SJSA1 (cell line): ENCODE data around the gene CLSTN2. TPM values are rescaled to one million over a fixed set of nuclear protein-coding genes. Genes with fewer than 3 reads are reported as not detected.

ENCODE experiments used
- DNase-seq, 2 experiments: peaks; one replicate each; pipeline ENCODE4 v3.0.0-alpha.2; 2015 to 2020; ENCODE audit warnings: low spot score in 2 of 2, low read depth in 1 of 2
- H3K27ac ChIP-seq: fragments of 250-450 bp; sonication (Bioruptor Pico); 2 replicates; pipeline ENCODE4 v1.5.1; 2020; ENCODE audit warnings: mild to moderate bottlenecking, moderate library complexity
- H3K27me3 ChIP-seq: fragments of 250-450 bp; sonication (Bioruptor Pico); replicated peaks from 2 replicates; pipeline ENCODE4 v1.5.1; 2020; ENCODE audit warnings: mild to moderate bottlenecking, moderate library complexity
- H3K36me3 ChIP-seq: fragments of 250-450 bp; sonication (Bioruptor Pico); 2 replicates; pipeline ENCODE4 v1.5.1; 2020; ENCODE audit warnings: mild to moderate bottlenecking
- H3K4me1 ChIP-seq: fragments of 250-450 bp; sonication (Bioruptor Pico); replicated peaks from 2 replicates; pipeline ENCODE4 v1.6.1; 2021; ENCODE audit warnings: mild to moderate bottlenecking
- H3K4me3 ChIP-seq: fragments of 250-450 bp; sonication (Bioruptor Pico); 2 replicates; pipeline ENCODE4 v1.5.1; 2020; ENCODE audit warnings: mild to moderate bottlenecking
- H3K9me3 ChIP-seq: fragments of 250-450 bp; sonication (Bioruptor Pico); replicated peaks from 2 replicates; pipeline ENCODE4 v1.5.1; 2020; ENCODE audit warnings: mild to moderate bottlenecking
- total RNA-seq: library from RNA; depleted of rRNA; stranded (reverse); fragments of >200 nt; shearing (Covaris generic); gene quantifications from 2 replicates; pipeline ENCODE4 v1.2.3, GENCODE V29; 2014

CLSTN2 gene
- total RNA-seq, 1 experiment from 2014 or later: 0.05 TPM

- no peaks in the 10 kb centered on the region for H3K36me3 ChIP-seq
- no peak for DNase-seq
- H3K27ac ChIP-seq: no peak overlapping the region
- H3K4me1 ChIP-seq: no peaks in the 10 kb centered on the region
- H3K27me3 ChIP-seq: no peaks in the 10 kb centered on the region
- H3K9me3 ChIP-seq: no peaks in the 10 kb centered on the region
- H3K4me3 ChIP-seq: no peak overlapping the region
Measured at GRCh38 chr3:140523600-140523999, 588.6 kb downstream of the CLSTN2 start.

GRCh38 chr3:140527156-140527555 is 592.2 kb downstream of the CLSTN2 start:
- H3K36me3 ChIP-seq: no peaks in the 10 kb centered on the region
- no peaks in the 10 kb centered on the region for H3K27me3 ChIP-seq
- H3K4me1 ChIP-seq: no peaks in the 10 kb centered on the region
- no peaks in the 10 kb centered on the region for H3K9me3 ChIP-seq
- no peak for DNase-seq
- no peak overlapping the region for H3K4me3 ChIP-seq
- no peak overlapping the region for H3K27ac ChIP-seq

DNA sequence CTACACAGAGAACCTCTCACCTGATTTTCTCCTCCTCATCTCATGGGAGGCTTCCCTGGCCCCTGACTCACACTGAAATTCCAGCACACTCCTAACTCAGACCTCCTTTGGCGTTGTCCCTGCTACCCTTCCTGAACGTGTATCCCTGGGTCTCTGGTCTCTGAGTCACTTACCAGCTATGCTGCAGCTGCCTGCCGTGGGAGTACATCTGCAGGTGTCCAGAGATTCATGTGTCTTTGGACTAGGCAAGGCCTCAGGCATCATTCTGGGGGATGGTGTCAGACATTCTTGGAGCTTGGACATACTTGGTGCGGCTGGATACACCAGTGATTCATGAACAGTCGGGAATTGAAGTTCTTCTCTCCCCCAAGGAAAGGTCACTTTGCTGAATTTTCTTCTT is 594.1 kb downstream of the CLSTN2 start:
- H3K27ac ChIP-seq: no peak overlapping the region
- H3K9me3 ChIP-seq: no peaks in the 10 kb centered on the region
- no peaks in the 10 kb centered on the region for H3K27me3 ChIP-seq
- H3K4me3 ChIP-seq: no peak overlapping the region
- DNase-seq: no peak
- H3K4me1 ChIP-seq: no peaks in the 10 kb centered on the region
- no peaks in the 10 kb centered on the region for H3K36me3 ChIP-seq

DNA sequence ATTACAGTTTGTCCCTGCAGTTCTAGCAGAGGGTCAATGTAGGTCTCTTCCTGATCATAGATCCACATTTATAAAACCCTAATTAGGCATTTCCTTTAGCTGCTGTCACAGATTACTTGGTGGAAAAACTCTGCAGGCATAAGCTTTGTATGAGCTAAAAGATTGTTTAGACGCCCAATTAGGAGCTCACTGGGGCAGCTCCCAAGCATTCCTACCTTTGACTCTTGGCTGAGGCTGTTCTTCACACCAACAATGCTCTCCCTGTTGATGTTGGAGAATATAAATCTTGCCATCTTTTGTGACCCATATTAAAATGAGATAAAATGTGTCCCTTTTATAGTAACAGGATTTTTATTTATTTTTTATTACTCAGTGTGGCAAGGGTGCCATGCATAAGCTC is 594.6 kb downstream of the CLSTN2 start:
- H3K27me3 ChIP-seq: no peaks in the 10 kb centered on the region
- no peaks in the 10 kb centered on the region for H3K36me3 ChIP-seq
- H3K9me3 ChIP-seq: no peaks in the 10 kb centered on the region
- H3K27ac ChIP-seq: no peak overlapping the region
- no peak overlapping the region for H3K4me3 ChIP-seq
- no peaks in the 10 kb centered on the region for H3K4me1 ChIP-seq
- no peak for DNase-seq

GRCh38 chr3:140530131-140530530 is 595.1 kb downstream of the CLSTN2 start:
- H3K9me3 ChIP-seq: no peaks in the 10 kb centered on the region
- no peak for DNase-seq

GRCh38 chr3:140530603-140531002 is 595.6 kb downstream of the CLSTN2 start:
- no peak overlapping the region for H3K27ac ChIP-seq
- no peaks in the 10 kb centered on the region for H3K36me3 ChIP-seq
- H3K4me3 ChIP-seq: no peak overlapping the region
- H3K9me3 ChIP-seq: no peaks in the 10 kb centered on the region
- no peak for DNase-seq
- no peaks in the 10 kb centered on the region for H3K27me3 ChIP-seq
- no peaks in the 10 kb centered on the region for H3K4me1 ChIP-seq

More at GRCh38 chr3:140530131-140530530, 595.1 kb downstream of the CLSTN2 start:
- Histone ChIP-seq H3K27ac (no peak overlapping the region), H3K4me3 (no peak overlapping the region), H3K27me3 (no peaks in the 10 kb centered on the region), H3K36me3 (no peaks in the 10 kb centered on the region), H3K4me1 (no peaks in the 10 kb centered on the region)

DNA sequence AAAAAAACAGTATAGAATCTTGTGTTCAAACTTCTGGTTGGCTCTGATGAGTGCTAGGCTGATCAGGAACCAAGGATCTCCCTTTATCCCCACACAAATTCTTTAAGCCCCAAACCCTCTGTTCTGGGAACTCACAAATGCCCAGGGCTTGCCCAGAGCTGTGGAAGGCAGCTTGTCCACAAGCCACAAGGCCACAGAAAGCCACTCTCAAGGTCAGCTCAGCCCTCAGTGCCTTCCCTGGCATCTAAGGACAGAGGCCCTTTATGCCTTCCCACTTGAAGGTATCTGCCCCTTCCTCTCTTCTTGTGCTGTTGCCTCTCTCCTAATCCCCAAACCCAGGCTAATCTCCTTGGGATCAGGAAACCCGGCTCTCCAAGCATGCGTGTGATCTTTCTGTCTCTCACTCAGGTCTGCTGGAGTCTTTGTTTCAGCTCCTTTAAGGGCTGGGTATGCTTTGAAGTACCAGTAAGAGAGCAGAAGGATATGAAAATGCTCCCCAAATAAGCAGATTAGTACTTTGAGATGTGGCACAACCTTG is 597.9 kb downstream of the CLSTN2 start:
- Histone ChIP-seq H3K27ac (no peak overlapping the region), H3K4me3 (no peak overlapping the region), H3K27me3 (no peaks in the 10 kb centered on the region), H3K9me3 (no peaks in the 10 kb centered on the region), H3K36me3 (no peaks in the 10 kb centered on the region), H3K4me1 (no peaks in the 10 kb centered on the region)
- DNase-seq: no peak

GRCh38 chr3:140536926-140537726 is 602.1 kb downstream of the CLSTN2 start:
- no peaks in the 10 kb centered on the region for H3K4me1 ChIP-seq
- no peak for DNase-seq

GRCh38 chr3:140537727-140538082 is 602.7 kb downstream of the CLSTN2 start:
- Histone ChIP-seq H3K27ac (no peak overlapping the region), H3K4me3 (no peak overlapping the region), H3K9me3 (no peaks in the 10 kb centered on the region), H3K36me3 (no peaks in the 10 kb centered on the region), H3K4me1 (no peaks in the 10 kb centered on the region), H3K27me3 (no peaks in the 10 kb centered on the region)
- no peak for DNase-seq

More at GRCh38 chr3:140536926-140537726, 602.1 kb downstream of the CLSTN2 start:
- H3K27me3 ChIP-seq: no peaks in the 10 kb centered on the region
- H3K4me3 ChIP-seq: no peak overlapping the region
- no peaks in the 10 kb centered on the region for H3K36me3 ChIP-seq
- H3K27ac ChIP-seq: no peak overlapping the region
- no peaks in the 10 kb centered on the region for H3K9me3 ChIP-seq

DNA sequence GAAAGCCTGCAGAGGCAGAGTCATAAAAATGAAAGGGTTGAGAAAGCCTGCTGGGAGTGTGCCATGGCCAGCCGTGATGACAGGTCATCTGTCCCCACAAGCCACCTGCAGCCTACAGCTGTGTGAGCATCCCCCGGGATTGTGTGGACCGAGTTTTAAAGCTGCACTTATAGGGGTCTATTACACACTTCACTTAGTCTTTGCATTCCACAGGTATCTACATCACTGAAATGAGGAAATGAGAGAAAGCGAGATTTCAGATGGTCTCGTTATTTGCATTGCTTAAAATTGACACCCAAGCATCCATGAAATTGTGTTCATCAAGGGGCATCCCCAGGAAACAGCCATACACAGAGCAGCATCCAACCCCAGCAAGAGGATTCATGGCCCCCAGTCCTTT is 605.3 kb downstream of the CLSTN2 start:
- no peaks in the 10 kb centered on the region for H3K4me1 ChIP-seq
- H3K36me3 ChIP-seq: no peaks in the 10 kb centered on the region
- DNase-seq: no peak
- H3K27me3 ChIP-seq: no peaks in the 10 kb centered on the region
- no peak overlapping the region for H3K27ac ChIP-seq
- no peaks in the 10 kb centered on the region for H3K9me3 ChIP-seq
- no peak overlapping the region for H3K4me3 ChIP-seq

DNA sequence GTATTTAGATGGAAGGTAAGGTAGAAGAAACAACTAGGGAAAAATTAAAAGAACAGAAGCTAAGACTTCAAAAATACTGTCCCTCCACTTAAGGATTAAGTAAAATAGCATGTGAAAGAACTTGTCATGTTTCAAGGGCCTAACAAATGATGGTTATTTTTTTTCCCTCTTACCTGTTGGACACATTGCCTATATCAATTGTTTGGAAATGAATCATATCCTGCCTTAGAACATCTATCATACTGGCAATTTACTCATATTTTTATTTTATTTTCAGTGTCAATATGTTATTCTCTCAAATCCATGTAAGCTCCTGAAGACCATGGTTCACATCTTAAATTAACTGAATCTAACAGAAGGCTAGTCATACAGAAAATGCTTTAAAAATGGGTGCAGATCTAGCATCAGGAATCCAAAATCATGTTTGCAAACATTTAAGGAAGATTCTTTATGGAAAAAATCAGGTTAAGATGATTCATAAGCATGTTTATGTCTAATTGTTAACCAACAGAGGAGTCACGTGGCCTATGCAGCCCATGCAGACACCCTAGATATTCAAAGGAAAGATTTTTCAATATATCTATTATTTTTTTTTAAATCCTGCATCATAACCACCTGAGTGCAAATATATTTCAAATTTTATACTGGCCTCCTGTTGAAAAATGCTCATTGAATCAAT is 607.1 kb downstream of the CLSTN2 start:
- Histone ChIP-seq H3K4me1 (no peaks in the 10 kb centered on the region), H3K27me3 (no peaks in the 10 kb centered on the region), H3K4me3 (no peak overlapping the region), H3K27ac (no peak overlapping the region), H3K9me3 (no peaks in the 10 kb centered on the region), H3K36me3 (no peaks in the 10 kb centered on the region)
- DNase-seq: no peak

DNA sequence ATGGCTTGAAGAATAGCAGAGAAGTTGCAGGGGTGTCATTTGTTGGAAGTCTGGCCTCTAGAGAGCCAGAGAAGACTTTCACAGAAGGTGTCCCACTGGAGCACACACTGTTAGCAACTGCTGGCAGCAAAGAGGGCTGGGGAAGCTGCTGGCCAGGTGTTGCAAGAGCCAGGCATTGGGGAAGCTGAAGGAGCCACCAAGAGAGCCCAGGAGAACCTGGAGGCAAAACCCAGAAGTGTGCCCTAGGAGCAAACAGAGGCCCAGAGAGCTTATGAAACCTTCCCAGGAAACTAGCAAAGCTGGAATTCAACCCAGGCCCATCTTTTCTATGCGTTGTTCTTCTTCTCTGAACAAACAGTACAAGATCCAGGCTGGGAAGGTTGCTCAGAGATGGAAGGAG is 610.2 kb downstream of the CLSTN2 start:
- Histone ChIP-seq H3K4me1 (no peaks in the 10 kb centered on the region), H3K9me3 (no peaks in the 10 kb centered on the region), H3K36me3 (no peaks in the 10 kb centered on the region), H3K27me3 (no peaks in the 10 kb centered on the region), H3K4me3 (no peak overlapping the region), H3K27ac (no peak overlapping the region)
- no peak for DNase-seq

DNA sequence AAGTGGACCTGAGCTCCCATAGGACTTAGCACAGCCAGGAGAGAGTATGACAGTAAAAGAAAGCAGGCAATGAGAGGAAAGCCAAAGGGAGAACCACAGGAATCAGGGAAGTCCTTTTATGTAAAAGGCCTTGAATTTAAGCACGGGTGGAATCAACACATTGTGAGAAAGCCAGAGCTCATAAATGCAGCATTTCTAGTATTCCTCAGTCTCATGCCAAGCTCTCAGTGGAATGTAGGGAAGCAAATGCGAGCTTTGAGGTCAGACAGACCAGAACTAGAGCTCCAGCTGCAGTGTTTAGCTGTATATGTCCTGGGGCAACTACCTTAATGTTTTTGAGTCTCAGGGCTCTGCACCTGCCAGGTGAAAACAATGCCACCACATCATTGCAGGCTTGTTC is 610.8 kb downstream of the CLSTN2 start:
- Histone ChIP-seq H3K27ac (no peak overlapping the region), H3K4me1 (no peaks in the 10 kb centered on the region), H3K27me3 (no peaks in the 10 kb centered on the region), H3K9me3 (no peaks in the 10 kb centered on the region), H3K36me3 (no peaks in the 10 kb centered on the region), H3K4me3 (no peak overlapping the region)
- no peak for DNase-seq

DNA sequence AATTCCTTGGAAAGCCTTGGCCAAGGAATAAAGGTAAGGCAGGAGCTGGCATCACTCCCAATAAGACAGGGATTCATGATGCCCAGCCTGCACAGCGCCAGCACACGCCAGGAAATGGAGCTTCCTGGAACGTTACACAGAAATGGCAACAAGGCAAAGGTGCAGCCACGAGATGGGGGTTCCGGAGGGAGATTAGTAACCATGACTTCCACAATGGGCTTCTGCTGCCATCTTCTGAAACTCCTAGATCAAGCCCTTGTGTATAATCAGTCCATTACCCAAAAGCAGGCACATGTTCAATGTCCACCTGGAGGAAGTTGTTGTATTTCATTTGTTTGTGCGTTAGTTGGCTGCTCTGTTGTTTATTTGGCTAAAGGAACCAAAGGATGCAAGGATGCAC is 611.7 kb downstream of the CLSTN2 start:
- Histone ChIP-seq H3K4me1 (no peaks in the 10 kb centered on the region), H3K9me3 (no peaks in the 10 kb centered on the region), H3K27ac (no peak overlapping the region), H3K4me3 (no peak overlapping the region), H3K27me3 (no peaks in the 10 kb centered on the region), H3K36me3 (no peaks in the 10 kb centered on the region)
- no peak for DNase-seq
